Aorta (tissue), 5 donors: Measurements from ENCODE around the gene OR52R1. TPM values are rescaled to one million over a fixed set of nuclear protein-coding genes. Genes with fewer than 3 reads are reported as not detected.

Source experiments
- ATAC-seq: fragments of 200-7000 bp; cut with Tn5 transposase; one replicate; pipeline ENCODE4 v1.9.1; 2022; ENCODE audit warnings: moderate library complexity; ENCODE audit not compliant: low FRiP score
- DNase-seq, 2 donors: peaks; one replicate each; pipeline ENCODE4 v3.0.0-alpha.2; 2020
- H3K27ac ChIP-seq, 2 donors: one replicate each; pipeline ENCODE4 v1.5.1; 2013; ENCODE audit warnings: low read length in 2 of 2, mild to moderate bottlenecking in 2 of 2, moderate library complexity in 2 of 2, control low read depth in 1 of 2, inconsistent platforms in 1 of 2, low read depth in 1 of 2
- H3K27me3 ChIP-seq, 2 donors: one replicate each; pipeline ENCODE4 v1.6.1; 2013; ENCODE audit warnings: control low read depth in 1 of 2, low read length in 1 of 2, mild to moderate bottlenecking in 1 of 2, moderate library complexity in 1 of 2; ENCODE audit not compliant: insufficient read depth in 2 of 2, control insufficient read depth in 1 of 2
- H3K36me3 ChIP-seq, 2 donors: one replicate each; pipeline ENCODE4 v1.6.1; 2013; ENCODE audit warnings: control low read depth in 1 of 2, low read length in 1 of 2, mild to moderate bottlenecking in 1 of 2; ENCODE audit not compliant: insufficient read depth in 2 of 2, control insufficient read depth in 1 of 2
- H3K4me1 ChIP-seq, 2 donors: one replicate each; pipeline ENCODE4 v1.6.1; 2013; ENCODE audit warnings: low read length in 2 of 2, control low read depth in 1 of 2, mild to moderate bottlenecking in 1 of 2, moderate library complexity in 1 of 2; ENCODE audit not compliant: insufficient read depth in 2 of 2, control insufficient read depth in 1 of 2
- H3K4me3 ChIP-seq, 2 donors: one replicate each; pipeline ENCODE4 v1.5.1; 2013; ENCODE audit warnings: low read length in 2 of 2, control low read depth in 1 of 2, mild to moderate bottlenecking in 1 of 2
- H3K9me3 ChIP-seq: one replicate; pipeline ENCODE4 v1.6.1; 2013; ENCODE audit warnings: mild to moderate bottlenecking, low read length; ENCODE audit not compliant: control insufficient read depth
- WGBS, 2 donors: extraction: QIAGEN DNeasy Blood & Tissue Kit; methylation state at CpG; one replicate each; pipeline ENCODE4 v1.1.7; 2013; 5-methylcytosine and 5-hydroxymethylcytosine counted together
- intact Hi-C, 2 donors: fragments of 100-400 bp; cut with DNase I; formaldehyde crosslinking; loops; one replicate each; pipeline versions ENCODE4 v1.14.2 to v1.15.0; 2022
- polyA plus RNA-seq, 2 donors: library from polyadenylated mRNA; stranded (reverse); fragments of 200-250 nt; gene quantifications; one replicate each; pipeline ENCODE4 v1.2.3, GENCODE V29; 2013
- total RNA-seq, 2 donors: library from RNA; stranded (reverse); fragmentation: NEBNext Ultra II Directional; extraction: Animal tissue kit (Norgen Biotek cat#: 25700); gene quantifications; one replicate each; pipeline ENCODE4 v1.2.1, GENCODE V29; 2021
- donor health status: healthy with polysubstance abuse.
- donor health status: Bipolar disorder and iron deficiency.
- donor health status: DM: no; HTN: no; CAD: no.
- donor health status: DM: no; HTN: no; CAD: no.
- donor health status: DM: yes; HTN: yes; CAD: no.

The OR52R1 gene
- total and polyA plus RNA-seq, 4 donors: not detected

GRCh38 chr11:4763096-4763495 lies 41.1 kb downstream of the OR52R1 start:
- H3K27me3 ChIP-seq: no peaks in the 10 kb centered on the region
- no peaks in the 10 kb centered on the region for H3K36me3 ChIP-seq
- 73 to 75% methylated on average over 2 of the region's 2 CpGs for WGBS, 2 donors
- no peak overlapping the region for H3K4me3 ChIP-seq
- H3K4me1 ChIP-seq: no peaks in the 10 kb centered on the region
- ATAC-seq (no peak), DNase-seq (no peak)
- intact Hi-C loops: no loop called here
- H3K9me3 ChIP-seq: no peaks in the 10 kb centered on the region
- no peak overlapping the region for H3K27ac ChIP-seq

Other genes with a start within 250 kb of the OR52R1 start
- gene OR52I2, start 222.6 kb downstream of the OR52R1 start, total RNA-seq: not detected
- gene OR52I2, start 222.6 kb downstream of the OR52R1 start, polyA plus RNA-seq: not detected
- gene OR52I1, start 210.3 kb downstream of the OR52R1 start, total RNA-seq: not detected
- gene OR52I1, start 210.3 kb downstream of the OR52R1 start, polyA plus RNA-seq: not detected
- gene TRIM68, start 196.1 kb downstream of the OR52R1 start, total RNA-seq: 10 to 100 TPM in 1 of 2 donors, 1 to 10 TPM in 1; 7.9 to 14.5 TPM
- gene TRIM68, start 196.1 kb downstream of the OR52R1 start, polyA plus RNA-seq: 1 to 10 TPM; 3.9 to 4.0 TPM
- gene OR51D1, start 166.9 kb downstream of the OR52R1 start, total RNA-seq: not detected
- gene OR51D1, start 166.9 kb downstream of the OR52R1 start, polyA plus RNA-seq: not detected
- gene OR51E1, start 160.4 kb downstream of the OR52R1 start, total RNA-seq: under 1 TPM; 0.54 to 0.78 TPM
- not detected for gene OR51E1, start 160.4 kb downstream of the OR52R1 start, polyA plus RNA-seq
- gene OR51E2, start 106.5 kb downstream of the OR52R1 start, total RNA-seq: 1 to 10 TPM in 1 of 2 donors, under 1 TPM in 1; 0.51 to 1.2 TPM
- gene OR51E2, start 106.5 kb downstream of the OR52R1 start, polyA plus RNA-seq: not detected
- gene MMP26, start 99.6 kb downstream of the OR52R1 start, total RNA-seq: not detected
- gene MMP26, start 99.6 kb downstream of the OR52R1 start, polyA plus RNA-seq: not detected
- not detected for gene OR51F1, start 34.4 kb downstream of the OR52R1 start, total RNA-seq
- gene OR51F1, start 34.4 kb downstream of the OR52R1 start, polyA plus RNA-seq: not detected
- not detected for gene OR51F2, start 16.9 kb upstream of the OR52R1 start, total RNA-seq
- gene OR51F2, start 16.9 kb upstream of the OR52R1 start, polyA plus RNA-seq: under 1 TPM in 1 of 2 donors, not detected in 1; 0.50 TPM
- not detected for gene OR51S1, start 44.8 kb upstream of the OR52R1 start, total RNA-seq
- gene OR51S1, start 44.8 kb upstream of the OR52R1 start, polyA plus RNA-seq: not detected
- not detected for gene OR51T1, start 77.5 kb upstream of the OR52R1 start, total RNA-seq
- not detected for gene OR51T1, start 77.5 kb upstream of the OR52R1 start, polyA plus RNA-seq
- not detected for gene OR51A7, start 99.4 kb upstream of the OR52R1 start, total RNA-seq
- not detected for gene OR51A7, start 99.4 kb upstream of the OR52R1 start, polyA plus RNA-seq
- not detected for gene OR51G2, start 115.0 kb upstream of the OR52R1 start, total RNA-seq
- gene OR51G2, start 115.0 kb upstream of the OR52R1 start, polyA plus RNA-seq: not detected
- not detected for gene OR51G1, start 120.0 kb upstream of the OR52R1 start, total RNA-seq
- not detected for gene OR51G1, start 120.0 kb upstream of the OR52R1 start, polyA plus RNA-seq
- not detected for gene OR51A4, start 143.2 kb upstream of the OR52R1 start, total RNA-seq
- not detected for gene OR51A4, start 143.2 kb upstream of the OR52R1 start, polyA plus RNA-seq
- gene OR51A2, start 151.3 kb upstream of the OR52R1 start, total RNA-seq: not detected
- not detected for gene OR51A2, start 151.3 kb upstream of the OR52R1 start, polyA plus RNA-seq
- gene OR51L1, start 190.5 kb upstream of the OR52R1 start, total RNA-seq: not detected
- not detected for gene OR51L1, start 190.5 kb upstream of the OR52R1 start, polyA plus RNA-seq
- not detected for gene OR52J3, start 242.1 kb upstream of the OR52R1 start, total RNA-seq
- not detected for gene OR52J3, start 242.1 kb upstream of the OR52R1 start, polyA plus RNA-seq